ENCODE measurements around the gene NMS. TPM values are rescaled to one million over a fixed set of nuclear protein-coding genes. Genes with fewer than 3 reads are reported as not detected.

Gene NMS
- total RNA-seq, 1 experiment from 2014 or later, result not detected

GRCh38 chr2:100517556-100517955 is 47.3 kb downstream of the NMS start:
- POLR2A ChIA-PET (ENCODE audit: low non-redundant PET), result no interaction called here
- H3K36me3 ChIP-seq (ENCODE audit: insufficient read depth, low read length, poor library complexity, severe bottlenecking), result no peaks in the 10 kb centered on the region
- no peaks in the 10 kb centered on the region for H3K4me1 ChIP-seq (ENCODE audit: insufficient read depth, low read length, poor library complexity, severe bottlenecking)
- no peak for DNase-seq (ENCODE audit: low spot score)
- H3K9me3 ChIP-seq (ENCODE audit: low read depth, low read length, poor library complexity, severe bottlenecking), result no peaks in the 10 kb centered on the region
- H3K4me3 ChIP-seq (ENCODE audit: low read depth, low read length, poor library complexity, severe bottlenecking), result no peak overlapping the region
- TF ChIP-seq CTCF (conservative IDR thresholded peaks at IDR 0.05; ENCODE audit: low read depth, low read length), result no peak
- no peak for TF ChIP-seq EZH2 (IDR thresholded peaks at IDR 0.05; ENCODE audit: borderline replicate concordance, low read depth, low read length, poor library complexity, severe bottlenecking)
- H3K27me3 ChIP-seq (replicated peaks; ENCODE audit: insufficient read depth, low read depth, low read length, poor library complexity), result peaks cover 6% of the 10 kb centered on the region
- no TSS peak for BruUV-seq (replicated peaks)
- intact Hi-C loops (cut with micrococcal nuclease; ENCODE audit: unreplicated experiment), result no loop called here
- CTCF ChIA-PET, result no interaction called here
- H3K27ac ChIP-seq (ENCODE audit: low read depth, low read length, poor library complexity, severe bottlenecking), result no peak overlapping the region

GRCh38 chr2:100518801-100519200 is 48.5 kb downstream of the NMS start:
- no TSS peak for BruUV-seq (replicated peaks)
- H3K4me1 ChIP-seq (ENCODE audit: insufficient read depth, low read length, poor library complexity, severe bottlenecking), result no peaks in the 10 kb centered on the region
- no peaks in the 10 kb centered on the region for H3K9me3 ChIP-seq (ENCODE audit: low read depth, low read length, poor library complexity, severe bottlenecking)
- no peak for TF ChIP-seq CTCF (conservative IDR thresholded peaks at IDR 0.05; ENCODE audit: low read depth, low read length)
- TF ChIP-seq EZH2 (IDR thresholded peaks at IDR 0.05; ENCODE audit: borderline replicate concordance, low read depth, low read length, poor library complexity, severe bottlenecking), result no peak
- no peaks in the 10 kb centered on the region for H3K36me3 ChIP-seq (ENCODE audit: insufficient read depth, low read length, poor library complexity, severe bottlenecking)
- ChIA-PET CTCF (no interaction called here), POLR2A (ENCODE audit: low non-redundant PET) (no interaction called here)
- no peak overlapping the region for H3K27ac ChIP-seq (ENCODE audit: low read depth, low read length, poor library complexity, severe bottlenecking)
- DNase-seq (ENCODE audit: low spot score), result no peak
- intact Hi-C loops (cut with micrococcal nuclease; ENCODE audit: unreplicated experiment), result no loop called here
- H3K4me3 ChIP-seq (ENCODE audit: low read depth, low read length, poor library complexity, severe bottlenecking), result no peak overlapping the region
- peaks cover 6% of the 10 kb centered on the region for H3K27me3 ChIP-seq (replicated peaks; ENCODE audit: insufficient read depth, low read depth, low read length, poor library complexity)

- intact Hi-C loops (cut with micrococcal nuclease; ENCODE audit: unreplicated experiment), result no loop called here
- H3K4me1 ChIP-seq (ENCODE audit: insufficient read depth, low read length, poor library complexity, severe bottlenecking), result no peaks in the 10 kb centered on the region
- TF ChIP-seq EZH2 (IDR thresholded peaks at IDR 0.05; ENCODE audit: borderline replicate concordance, low read depth, low read length, poor library complexity, severe bottlenecking) (no peak), CTCF (conservative IDR thresholded peaks at IDR 0.05; ENCODE audit: low read depth, low read length) (no peak)
- ChIA-PET POLR2A (ENCODE audit: low non-redundant PET) (no interaction called here), CTCF (no interaction called here)
- H3K27me3 ChIP-seq (replicated peaks; ENCODE audit: insufficient read depth, low read depth, low read length, poor library complexity), result peaks cover 6% of the 10 kb centered on the region
- H3K9me3 ChIP-seq (ENCODE audit: low read depth, low read length, poor library complexity, severe bottlenecking), result no peaks in the 10 kb centered on the region
- no TSS peak for BruUV-seq (replicated peaks)
- no peak overlapping the region for H3K27ac ChIP-seq (ENCODE audit: low read depth, low read length, poor library complexity, severe bottlenecking)
- H3K4me3 ChIP-seq (ENCODE audit: low read depth, low read length, poor library complexity, severe bottlenecking), result no peak overlapping the region
- no peak for DNase-seq (ENCODE audit: low spot score)
- H3K36me3 ChIP-seq (ENCODE audit: insufficient read depth, low read length, poor library complexity, severe bottlenecking), result no peaks in the 10 kb centered on the region
These were observed 49.9 kb downstream of the NMS start for GRCh38 chr2:100520224-100520623.
